ENCODE measurements around the gene DDX24.

The DDX24 gene

GRCh38 chr14:94001501-94002396 lies 79.3 kb downstream of the DDX24 start:
- DNase-seq: peak; percentile 33

- DNase-seq: no peak
These were observed 80.0 kb downstream of the DDX24 start for GRCh38 chr14:94001016-94001415.

- DNase-seq: no peak
These were observed 80.7 kb downstream of the DDX24 start for GRCh38 chr14:94000267-94000666.

GRCh38 chr14:93999573-93999972 lies 81.4 kb downstream of the DDX24 start:
- DNase-seq: no peak

- DNase-seq: no peak
These were observed 82.1 kb downstream of the DDX24 start for GRCh38 chr14:93998871-93999403.

All from NCI-H2107 (cell line).